Fibroblast of the aortic adventitia (primary cell): Measurements from ENCODE around the gene CD47. TPM values are rescaled to one million over a fixed set of nuclear protein-coding genes. Genes with fewer than 3 reads are reported as not detected.

Source experiments
- DNase-seq: peaks from one replicate; pipeline ENCODE4 v3.0.0-alpha.2; 2010; ENCODE audit warnings: low read depth
- H3K4me3 ChIP-seq: 2 replicates; pipeline ENCODE4 v1.5.1; 2011; ENCODE audit warnings: low read depth, mild to moderate bottlenecking, control low read depth, low read length, moderate library complexity
- total RNA-seq: library from RNA; depleted of rRNA; stranded (reverse); fragments of >200 nt; gene quantifications from 2 replicates; pipeline ENCODE4 v1.2.3, GENCODE V29; 2012; ENCODE audit warnings: low replicate concordance
- TF ChIP-seq, protein P1 (sequence below): IDR thresholded peaks from 2 replicates; pipeline ENCODE4 v1.5.1; 2011; ENCODE audit warnings: mild to moderate bottlenecking, low read length, control low read depth, inconsistent platforms; ENCODE audit not compliant: insufficient read depth

Gene CD47
- total RNA-seq, 1 donor = 113 TPM

DNA sequence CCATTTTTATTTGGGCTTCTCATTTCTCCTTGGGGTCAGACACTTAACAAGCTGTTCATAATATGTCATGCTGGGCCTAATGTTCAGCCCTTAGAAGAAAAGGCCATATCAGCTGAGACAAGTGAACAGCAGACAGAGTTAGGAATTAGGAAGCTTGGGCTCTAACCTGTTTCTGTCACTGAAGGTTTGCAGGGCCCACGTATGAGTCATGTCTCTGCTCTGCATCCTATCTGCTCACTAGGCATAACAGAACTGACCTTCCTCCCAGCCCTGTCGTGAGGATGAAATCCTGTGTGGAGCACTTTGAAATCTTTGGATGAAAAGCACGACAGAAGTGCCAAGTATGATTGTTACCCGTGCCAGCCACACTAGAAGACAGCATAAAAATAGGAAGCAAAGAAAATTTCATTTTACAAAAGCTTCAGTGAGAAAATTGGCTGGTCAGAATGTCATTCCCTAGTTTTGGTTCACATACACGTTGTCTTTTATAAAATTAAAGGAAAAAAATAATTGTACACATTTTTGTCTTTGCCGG is 26.5 kb upstream of the CD47 start:
- H3K4me3 ChIP-seq = no peak overlapping the region
- TF ChIP-seq, protein P1, sequence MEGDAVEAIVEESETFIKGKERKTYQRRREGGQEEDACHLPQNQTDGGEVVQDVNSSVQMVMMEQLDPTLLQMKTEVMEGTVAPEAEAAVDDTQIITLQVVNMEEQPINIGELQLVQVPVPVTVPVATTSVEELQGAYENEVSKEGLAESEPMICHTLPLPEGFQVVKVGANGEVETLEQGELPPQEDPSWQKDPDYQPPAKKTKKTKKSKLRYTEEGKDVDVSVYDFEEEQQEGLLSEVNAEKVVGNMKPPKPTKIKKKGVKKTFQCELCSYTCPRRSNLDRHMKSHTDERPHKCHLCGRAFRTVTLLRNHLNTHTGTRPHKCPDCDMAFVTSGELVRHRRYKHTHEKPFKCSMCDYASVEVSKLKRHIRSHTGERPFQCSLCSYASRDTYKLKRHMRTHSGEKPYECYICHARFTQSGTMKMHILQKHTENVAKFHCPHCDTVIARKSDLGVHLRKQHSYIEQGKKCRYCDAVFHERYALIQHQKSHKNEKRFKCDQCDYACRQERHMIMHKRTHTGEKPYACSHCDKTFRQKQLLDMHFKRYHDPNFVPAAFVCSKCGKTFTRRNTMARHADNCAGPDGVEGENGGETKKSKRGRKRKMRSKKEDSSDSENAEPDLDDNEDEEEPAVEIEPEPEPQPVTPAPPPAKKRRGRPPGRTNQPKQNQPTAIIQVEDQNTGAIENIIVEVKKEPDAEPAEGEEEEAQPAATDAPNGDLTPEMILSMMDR = no peak
- DNase-seq = peak; percentile 38

DNA sequence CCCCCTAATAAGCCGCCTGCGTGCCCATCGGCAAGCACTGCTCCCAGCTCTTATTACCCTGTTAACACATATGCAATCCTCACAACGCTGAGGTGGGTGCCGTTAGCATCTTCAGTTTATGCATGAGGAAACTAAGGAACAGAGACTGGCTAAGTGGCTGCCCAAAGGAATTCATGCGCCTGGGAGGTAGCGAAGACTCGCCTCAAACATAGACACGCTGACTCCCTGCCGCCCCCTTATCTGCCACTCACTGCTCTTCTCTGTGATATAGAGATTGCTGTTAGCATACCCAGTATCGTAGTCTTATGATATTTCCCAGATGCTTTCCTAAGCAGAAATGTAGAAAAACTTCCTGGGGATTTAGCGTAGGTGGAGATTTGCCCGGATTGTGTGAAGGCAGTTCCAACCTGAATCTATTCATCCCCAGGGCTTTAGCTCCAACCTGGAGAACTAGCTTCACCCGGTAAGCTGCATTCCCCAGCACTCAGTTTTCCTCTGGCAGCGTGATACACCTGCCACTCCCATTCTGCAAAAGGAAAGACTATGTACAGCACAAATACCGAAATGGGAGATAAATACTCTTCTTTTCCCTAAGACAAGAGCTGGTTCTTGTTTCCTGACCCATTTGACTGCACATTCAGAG is 23.7 kb upstream of the CD47 start:
- H3K4me3 ChIP-seq = no peak overlapping the region
- TF ChIP-seq, protein P1 = no peak
- no peak for DNase-seq

DNA sequence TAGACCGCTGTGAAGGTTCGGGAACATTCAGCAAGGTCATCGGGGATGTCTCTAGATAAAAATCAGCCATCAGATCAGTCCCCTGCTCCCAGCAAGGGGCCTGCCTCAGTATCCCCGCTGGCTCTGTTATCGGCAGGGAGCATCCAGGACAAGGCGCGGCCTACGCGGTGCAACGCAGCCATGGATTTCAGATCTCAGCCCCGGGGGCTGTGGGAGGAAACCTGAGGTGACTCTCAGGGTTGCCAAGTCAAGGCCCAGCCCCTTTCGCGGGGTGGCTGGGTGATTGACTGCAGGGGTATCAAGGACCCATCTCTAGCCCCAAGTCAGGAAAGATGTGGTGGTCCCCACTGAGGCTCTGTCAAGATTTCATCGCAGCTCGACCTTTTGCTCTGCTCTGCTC is 23.1 kb upstream of the CD47 start:
- no peak for DNase-seq
- H3K4me3 ChIP-seq = no peak overlapping the region
- TF ChIP-seq, protein P1 = no peak

DNA sequence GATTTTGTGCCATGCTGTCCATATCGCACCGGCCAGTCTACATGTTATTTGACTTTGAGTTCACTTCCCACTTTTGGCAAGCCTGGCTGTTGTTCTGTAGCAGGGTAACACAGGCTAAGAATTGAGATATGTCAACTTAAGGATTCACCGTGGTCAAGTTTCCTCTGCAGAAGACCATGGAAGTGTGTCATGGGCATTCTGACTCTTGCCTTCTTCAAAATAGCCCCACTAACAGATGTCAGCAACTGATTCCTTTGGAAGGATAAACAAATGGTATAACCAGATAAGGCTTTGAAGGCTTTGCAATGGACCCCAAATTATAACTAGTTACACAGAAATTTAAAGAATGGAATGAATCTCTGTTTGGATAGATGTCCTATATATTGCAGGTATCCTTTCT is 20.1 kb upstream of the CD47 start:
- DNase-seq = no peak
- H3K4me3 ChIP-seq = no peak overlapping the region
- TF ChIP-seq, protein P1 = no peak

DNA sequence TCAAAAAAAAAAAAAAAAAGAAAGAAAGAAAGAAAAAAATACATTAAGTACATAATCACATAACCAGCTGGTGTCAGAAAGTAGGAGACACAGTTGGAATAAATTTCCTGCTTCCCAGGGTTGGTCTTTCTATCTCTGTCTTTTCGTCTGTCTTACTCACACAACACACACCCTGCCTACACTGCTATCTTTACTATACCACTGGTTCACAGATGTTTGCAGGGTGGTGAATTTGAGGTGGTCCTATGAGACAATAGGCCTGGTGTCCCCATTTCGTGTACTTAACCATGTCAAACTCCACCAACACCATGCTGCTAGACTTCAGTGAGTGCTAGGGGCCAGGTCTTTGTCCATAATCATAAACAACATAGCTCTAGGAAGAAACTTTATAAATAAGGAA is 17.6 kb upstream of the CD47 start:
- TF ChIP-seq, protein P1 = no peak
- no peak overlapping the region for H3K4me3 ChIP-seq
- DNase-seq = no peak

DNA sequence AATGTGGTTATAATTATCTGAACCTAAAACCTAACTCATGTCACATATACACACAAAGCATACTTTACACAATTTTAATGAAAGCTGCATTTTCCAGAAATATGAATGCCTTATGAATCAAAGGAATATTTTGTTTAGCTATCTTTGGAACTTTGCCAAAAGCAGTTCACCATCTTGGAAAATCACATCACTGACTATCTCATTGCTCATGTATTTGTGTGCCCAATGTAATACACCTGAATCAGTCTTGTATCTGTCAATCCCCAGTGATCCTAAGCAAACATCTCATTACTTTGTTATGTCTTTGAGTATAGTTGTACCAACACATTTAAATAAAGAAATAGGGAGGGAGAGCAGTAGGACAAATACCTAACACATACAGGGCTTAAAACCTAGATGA is 15.6 kb upstream of the CD47 start:
- TF ChIP-seq, protein P1 = no peak
- DNase-seq = no peak
- no peak overlapping the region for H3K4me3 ChIP-seq

DNA sequence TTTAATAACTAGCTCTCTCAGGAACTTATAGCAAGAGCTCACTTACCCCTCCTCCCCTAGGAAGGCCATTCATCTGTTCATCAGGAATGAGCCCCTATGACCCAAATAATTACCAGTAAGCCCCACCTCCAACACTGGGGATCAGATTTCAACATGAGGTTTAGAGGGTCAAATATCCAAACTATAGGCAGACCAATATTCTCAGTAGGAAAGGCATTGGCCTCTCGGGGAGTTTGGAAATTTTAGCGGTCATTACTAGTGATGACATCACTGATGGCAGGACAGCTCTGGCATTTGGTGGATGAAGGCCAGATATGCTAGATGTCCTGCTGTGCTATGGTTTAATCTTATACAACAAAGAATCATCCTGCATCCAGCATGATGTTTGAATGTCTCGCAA is 15.2 kb upstream of the CD47 start:
- DNase-seq = no peak

More for the DNA sequence above, 15.2 kb upstream of the CD47 start:
- TF ChIP-seq, protein P1 = no peak
- no peak overlapping the region for H3K4me3 ChIP-seq
